ENCODE data around the gene MC2R. TPM values are rescaled to one million over a fixed set of nuclear protein-coding genes. Genes with fewer than 3 reads are reported as not detected.
A peak's percentile ranks its signal among the peaks of the same experiment; 100 is the strongest.

MC2R gene
- not detected for total RNA-seq
- long read RNA-seq = 0 reads

- intact Hi-C loops (cut with DNase I) = no loop called here
- no peak for ATAC-seq
Measured at GRCh38 chr18:13915391-13915790, at the start of gene MC2R. Gene MC2R (minus strand): TSS chr18:13915536. CDS start chr18:13885518, 30,018 bp downstream.

GRCh38 chr18:13945811-13946210 lies 30.5 kb upstream of the MC2R start:
- DNase-seq (ENCODE audit: missing footprints) (no peak), ATAC-seq (no peak)
- intact Hi-C loops (cut with DNase I) = no loop called here

More at GRCh38 chr18:13915391-13915790, at the start of gene MC2R:
- DNase-seq (ENCODE audit: missing footprints) = no peak

- intact Hi-C loops (cut with DNase I) = no loop called here
- ATAC-seq (no peak), DNase-seq (ENCODE audit: missing footprints) (no peak)
Measured at GRCh38 chr18:13943338-13943737, 28.0 kb upstream of the MC2R start.

GRCh38 chr18:13940326-13940725 lies 25.0 kb upstream of the MC2R start:
- intact Hi-C loops (cut with DNase I) = no loop called here
- no peak for DNase-seq (ENCODE audit: missing footprints)
- no peak for ATAC-seq

- intact Hi-C loops (cut with DNase I) = no loop called here
- DNase-seq (ENCODE audit: missing footprints) (no peak), ATAC-seq (peak; percentile 25)
Measured at GRCh38 chr18:13934676-13935075, 19.3 kb upstream of the MC2R start.

GRCh38 chr18:13934058-13934457 lies 18.7 kb upstream of the MC2R start:
- ATAC-seq (no peak), DNase-seq (ENCODE audit: missing footprints) (no peak)
- intact Hi-C loops (cut with DNase I) = no loop called here

GRCh38 chr18:13932285-13933025 lies 17.1 kb upstream of the MC2R start:
- DNase-seq (ENCODE audit: missing footprints) (no peak), ATAC-seq (no peak)
- intact Hi-C loops (cut with DNase I) = no loop called here

- ATAC-seq (no peak), DNase-seq (ENCODE audit: missing footprints) (no peak)
- intact Hi-C loops (cut with DNase I) = no loop called here
Measured at GRCh38 chr18:13930964-13931363, 15.6 kb upstream of the MC2R start.

GRCh38 chr18:13923221-13923620 lies 7.9 kb upstream of the MC2R start:
- ATAC-seq (no peak), DNase-seq (ENCODE audit: missing footprints) (no peak)
- intact Hi-C loops (cut with DNase I) = no loop called here

GRCh38 chr18:13918898-13919297 lies 3.6 kb upstream of the MC2R start:
- intact Hi-C loops (cut with DNase I) = no loop called here
- no peak for ATAC-seq
- DNase-seq (ENCODE audit: missing footprints) = no peak

GRCh38 chr18:13917401-13917800 lies 2.1 kb upstream of the MC2R start:
- ATAC-seq (no peak), DNase-seq (ENCODE audit: missing footprints) (no peak)
- intact Hi-C loops (cut with DNase I) = no loop called here

GRCh38 chr18:13916559-13916958 lies 1.2 kb upstream of the MC2R start:
- intact Hi-C loops (cut with DNase I) = no loop called here
- no peak for DNase-seq (ENCODE audit: missing footprints)
- no peak for ATAC-seq

GRCh38 chr18:13915995-13916431 lies 677 bp upstream of the MC2R start:
- DNase-seq (ENCODE audit: missing footprints) (no peak), ATAC-seq (peak; percentile 61)
- intact Hi-C loops (cut with DNase I) = no loop called here

- ATAC-seq (no peak), DNase-seq (ENCODE audit: missing footprints) (no peak)
- intact Hi-C loops (cut with DNase I) = no loop called here
Measured at GRCh38 chr18:13914756-13915155, 580 bp downstream of the MC2R start.

GRCh38 chr18:13914170-13914569 lies 1.2 kb downstream of the MC2R start:
- ATAC-seq (no peak), DNase-seq (ENCODE audit: missing footprints) (no peak)
- intact Hi-C loops (cut with DNase I) = no loop called here

- DNase-seq (ENCODE audit: missing footprints) (no peak), ATAC-seq (no peak)
- intact Hi-C loops (cut with DNase I) = no loop called here
Measured at GRCh38 chr18:13913205-13913604, 2.1 kb downstream of the MC2R start.

- DNase-seq (ENCODE audit: missing footprints) = no peak
- intact Hi-C loops (cut with DNase I) = no loop called here
- no peak for ATAC-seq
Measured at GRCh38 chr18:13912601-13913000, 2.7 kb downstream of the MC2R start.

- no peak for ATAC-seq
- intact Hi-C loops (cut with DNase I) = no loop called here
- no peak for DNase-seq (ENCODE audit: missing footprints)
Measured at GRCh38 chr18:13910986-13911385, 4.3 kb downstream of the MC2R start.

- intact Hi-C loops (cut with DNase I) = no loop called here
- ATAC-seq = no peak
- no peak for DNase-seq (ENCODE audit: missing footprints)
Measured at GRCh38 chr18:13910501-13910900, 4.8 kb downstream of the MC2R start.

- intact Hi-C loops (cut with DNase I) = no loop called here
- ATAC-seq = no peak
- no peak for DNase-seq (ENCODE audit: missing footprints)
Measured at GRCh38 chr18:13909141-13909940, 6.0 kb downstream of the MC2R start.

Data from Right ventricle myocardium inferior (tissue), 1 donor.